GM12801 (cell line): ENCODE measurements around the gene CABCOCO1.

Experiments used
- CTCF ChIP-seq: IDR thresholded peaks from one replicate; pipeline ENCODE4 v1.5.1; 2011; ENCODE audit warnings: control low read depth; ENCODE audit not compliant: insufficient read length; ENCODE audit errors: extremely low read depth

Gene CABCOCO1

GRCh38 chr10:61719906-61720305 lies 57.2 kb downstream of the CABCOCO1 start:
- TF ChIP-seq CTCF = no peak

- TF ChIP-seq CTCF = no peak
Measured at GRCh38 chr10:61721431-61721830, 58.7 kb downstream of the CABCOCO1 start.

- no peak for TF ChIP-seq CTCF
Measured at GRCh38 chr10:61729596-61729995, 66.9 kb downstream of the CABCOCO1 start.

GRCh38 chr10:61730671-61731070 lies 67.9 kb downstream of the CABCOCO1 start:
- no peak for TF ChIP-seq CTCF

GRCh38 chr10:61731638-61732037 lies 68.9 kb downstream of the CABCOCO1 start:
- no peak for TF ChIP-seq CTCF

- no peak for TF ChIP-seq CTCF
Measured at GRCh38 chr10:61732629-61733278, 70.0 kb downstream of the CABCOCO1 start.

- no peak for TF ChIP-seq CTCF
Measured at GRCh38 chr10:61733358-61733940, 70.7 kb downstream of the CABCOCO1 start.
